Parathyroid adenoma (tissue), 2 donors: ENCODE data around the gene ATPAF2.

Experiments
- H2AFZ ChIP-seq: fragments of 300-600 bp; sonication (generic); one replicate; pipeline ENCODE4 v1.7.0; 2017; ENCODE audit warnings: antibody characterized with exemption, mild to moderate bottlenecking
- H3K27ac ChIP-seq: fragments of 300-600 bp; sonication (generic); one replicate; pipeline ENCODE4 v1.7.0; 2017
- H3K27me3 ChIP-seq: fragments of 300-600 bp; sonication (generic); one replicate; pipeline ENCODE4 v1.7.0; 2017; ENCODE audit warnings: low read length; ENCODE audit not compliant: control insufficient read depth, insufficient read depth
- H3K36me3 ChIP-seq: fragments of 300-600 bp; sonication (generic); one replicate; pipeline ENCODE4 v1.7.0; 2017; ENCODE audit warnings: low read length; ENCODE audit not compliant: control insufficient read depth, insufficient read depth
- H3K4me1 ChIP-seq: fragments of 300-600 bp; sonication (generic); one replicate; pipeline ENCODE4 v1.7.0; 2017; ENCODE audit warnings: control low read depth
- H3K4me2 ChIP-seq: fragments of 300-600 bp; sonication (generic); one replicate; pipeline ENCODE4 v1.7.0; 2017; ENCODE audit warnings: low read length
- H3K4me3 ChIP-seq: fragments of 300-600 bp; sonication (generic); one replicate; pipeline ENCODE4 v1.7.0; 2017; ENCODE audit warnings: low read depth, low read length
- H3K79me2 ChIP-seq: fragments of 300-600 bp; sonication (generic); one replicate; pipeline ENCODE4 v1.7.0; 2017; ENCODE audit warnings: control low read depth
- H3K9ac ChIP-seq: fragments of 300-600 bp; sonication (generic); one replicate; pipeline ENCODE4 v1.7.0; 2017; ENCODE audit warnings: mild to moderate bottlenecking
- H3K9me3 ChIP-seq: fragments of 300-600 bp; sonication (generic); one replicate; pipeline ENCODE4 v1.7.0; 2017; ENCODE audit warnings: low read length; ENCODE audit not compliant: control insufficient read depth
- TF ChIP-seq, protein P1 (sequence below): fragments of 300-600 bp; sonication (generic); IDR thresholded peaks from one replicate; pipeline ENCODE4 v1.7.0; 2017; ENCODE audit warnings: antibody characterized with exemption, mild to moderate bottlenecking
- donor health status: primary hyperparathyroidism.

ATPAF2 gene

DNA sequence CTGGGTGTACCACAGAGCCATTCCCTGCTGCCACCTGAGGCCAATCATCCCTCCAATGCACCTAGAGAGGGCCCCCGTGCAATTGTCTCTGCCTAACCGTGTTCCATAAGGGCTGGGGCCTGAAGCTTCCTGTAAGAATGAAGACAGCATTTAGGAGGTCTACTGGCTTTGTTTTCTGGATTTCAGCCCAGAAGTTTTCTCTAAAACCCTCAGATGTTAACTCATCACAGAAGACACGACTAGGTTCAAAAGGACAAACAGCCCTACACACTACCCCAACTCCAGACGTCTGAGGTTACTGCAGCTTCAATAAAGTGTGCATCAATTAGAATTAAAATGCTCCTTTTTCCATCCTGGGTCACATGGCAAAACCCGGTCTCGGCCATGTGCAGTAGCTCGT, 38.0 kb upstream of the ATPAF2 start:
- Histone ChIP-seq H3K4me3 (no peak overlapping the region), H3K4me2 (no peak overlapping the region), H3K4me1 (no peaks in the 10 kb centered on the region), H3K27me3 (no peaks in the 10 kb centered on the region), H3K36me3 (no peaks in the 10 kb centered on the region), H3K27ac (no peak overlapping the region), H2AFZ (no peak overlapping the region), H3K79me2 (no peaks in the 10 kb centered on the region), H3K9me3 (no peaks in the 10 kb centered on the region), H3K9ac (no peak overlapping the region)
- TF ChIP-seq, protein P1, sequence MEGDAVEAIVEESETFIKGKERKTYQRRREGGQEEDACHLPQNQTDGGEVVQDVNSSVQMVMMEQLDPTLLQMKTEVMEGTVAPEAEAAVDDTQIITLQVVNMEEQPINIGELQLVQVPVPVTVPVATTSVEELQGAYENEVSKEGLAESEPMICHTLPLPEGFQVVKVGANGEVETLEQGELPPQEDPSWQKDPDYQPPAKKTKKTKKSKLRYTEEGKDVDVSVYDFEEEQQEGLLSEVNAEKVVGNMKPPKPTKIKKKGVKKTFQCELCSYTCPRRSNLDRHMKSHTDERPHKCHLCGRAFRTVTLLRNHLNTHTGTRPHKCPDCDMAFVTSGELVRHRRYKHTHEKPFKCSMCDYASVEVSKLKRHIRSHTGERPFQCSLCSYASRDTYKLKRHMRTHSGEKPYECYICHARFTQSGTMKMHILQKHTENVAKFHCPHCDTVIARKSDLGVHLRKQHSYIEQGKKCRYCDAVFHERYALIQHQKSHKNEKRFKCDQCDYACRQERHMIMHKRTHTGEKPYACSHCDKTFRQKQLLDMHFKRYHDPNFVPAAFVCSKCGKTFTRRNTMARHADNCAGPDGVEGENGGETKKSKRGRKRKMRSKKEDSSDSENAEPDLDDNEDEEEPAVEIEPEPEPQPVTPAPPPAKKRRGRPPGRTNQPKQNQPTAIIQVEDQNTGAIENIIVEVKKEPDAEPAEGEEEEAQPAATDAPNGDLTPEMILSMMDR = no peak

DNA sequence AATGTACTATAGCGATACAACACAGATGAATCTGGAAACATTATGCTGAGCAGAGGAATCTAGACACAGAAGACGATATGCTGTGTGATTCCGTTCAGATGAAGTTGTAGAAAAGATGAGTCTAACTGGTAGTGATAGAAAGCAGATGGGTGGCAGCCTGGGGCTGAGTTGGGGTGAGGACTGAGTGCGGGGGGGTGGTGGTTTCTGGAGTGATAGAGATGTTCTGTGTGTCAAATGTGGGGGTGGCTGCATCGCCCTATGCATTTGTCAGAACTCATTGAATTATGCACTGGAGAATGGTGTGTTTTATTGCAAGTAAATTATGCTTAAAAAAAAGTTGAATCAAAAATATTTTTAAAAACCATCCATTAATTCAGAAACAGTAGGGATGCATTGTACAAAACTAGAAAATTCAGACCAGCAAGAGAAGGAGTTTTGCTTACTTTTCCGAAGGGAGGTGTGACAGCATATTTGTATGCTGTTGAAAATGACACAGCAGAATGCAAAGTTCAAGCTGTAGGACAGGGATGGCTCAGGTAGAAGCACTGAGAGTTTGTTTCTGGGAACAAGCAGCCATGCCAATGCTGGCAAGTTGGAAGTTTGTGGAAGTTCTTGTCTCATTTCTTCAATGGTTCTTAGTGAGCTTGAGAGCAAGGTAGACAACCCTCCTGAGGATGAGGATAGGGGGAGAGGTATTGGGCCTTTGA, 35.8 kb upstream of the ATPAF2 start:
- Histone ChIP-seq H3K9ac (no peak overlapping the region), H3K36me3 (no peaks in the 10 kb centered on the region), H3K27me3 (no peaks in the 10 kb centered on the region), H3K4me3 (no peak overlapping the region), H3K4me2 (no peak overlapping the region), H3K79me2 (no peaks in the 10 kb centered on the region), H3K4me1 (no peaks in the 10 kb centered on the region), H2AFZ (no peak overlapping the region), H3K9me3 (no peaks in the 10 kb centered on the region), H3K27ac (no peak overlapping the region)
- TF ChIP-seq, protein P1 = no peak

DNA sequence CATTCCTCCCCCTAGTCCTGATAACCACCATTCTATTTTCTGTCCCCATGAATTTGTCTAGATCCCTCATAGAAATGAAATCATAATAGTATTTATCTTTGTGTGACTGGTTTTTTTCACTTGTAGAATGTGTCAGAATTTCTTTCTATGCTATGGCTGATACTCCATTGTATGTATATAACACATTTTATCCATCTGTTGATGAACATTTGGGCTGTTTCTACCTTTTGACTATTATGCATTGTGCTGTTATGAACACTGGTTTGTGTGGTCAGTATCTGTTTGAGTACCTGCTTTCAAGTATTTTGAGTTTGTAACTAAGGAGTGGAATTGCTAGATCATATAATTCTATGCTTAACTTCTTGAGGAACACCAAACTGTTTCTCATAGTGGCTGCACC, 32.8 kb upstream of the ATPAF2 start:
- H3K4me2 ChIP-seq = no peak overlapping the region
- no peak overlapping the region for H3K27ac ChIP-seq
- no peaks in the 10 kb centered on the region for H3K36me3 ChIP-seq
- no peak overlapping the region for H2AFZ ChIP-seq
- no peak overlapping the region for H3K9ac ChIP-seq
- TF ChIP-seq, protein P1 = no peak
- no peaks in the 10 kb centered on the region for H3K27me3 ChIP-seq
- H3K4me1 ChIP-seq = no peaks in the 10 kb centered on the region
- no peaks in the 10 kb centered on the region for H3K9me3 ChIP-seq
- H3K79me2 ChIP-seq = no peaks in the 10 kb centered on the region
- H3K4me3 ChIP-seq = no peak overlapping the region

DNA sequence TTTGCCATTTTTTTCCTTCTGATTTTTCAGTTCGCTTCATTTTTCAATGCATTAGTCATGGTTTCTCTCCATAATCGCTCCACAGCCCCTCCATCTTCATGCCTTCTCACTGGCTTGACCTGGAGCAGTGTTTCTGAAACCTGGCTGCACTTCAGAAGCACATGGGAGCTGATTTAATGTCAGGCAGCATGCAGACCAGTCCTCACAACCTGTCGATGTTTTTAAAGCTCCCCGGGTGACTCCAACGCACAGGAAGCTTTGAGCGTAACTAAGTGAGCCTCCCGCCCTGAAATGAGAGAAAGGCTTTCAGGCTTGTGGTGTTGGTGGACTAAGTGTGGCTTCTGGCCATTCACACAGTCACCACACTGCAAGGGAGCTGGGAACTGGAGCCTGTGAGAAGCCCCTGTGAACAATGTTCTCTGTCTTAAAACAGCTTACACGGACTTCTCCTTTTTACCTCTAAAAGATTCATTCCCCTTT, 31.9 kb upstream of the ATPAF2 start:
- H3K9me3 ChIP-seq = no peaks in the 10 kb centered on the region
- TF ChIP-seq, protein P1 = no peak
- no peak overlapping the region for H3K9ac ChIP-seq
- H3K4me2 ChIP-seq = no peak overlapping the region
- H3K27ac ChIP-seq = no peak overlapping the region
- H3K36me3 ChIP-seq = no peaks in the 10 kb centered on the region
- H3K4me1 ChIP-seq = no peaks in the 10 kb centered on the region
- H3K27me3 ChIP-seq = no peaks in the 10 kb centered on the region
- H3K4me3 ChIP-seq = no peak overlapping the region
- no peaks in the 10 kb centered on the region for H3K79me2 ChIP-seq
- H2AFZ ChIP-seq = peak overlapping the region; percentile 28

DNA sequence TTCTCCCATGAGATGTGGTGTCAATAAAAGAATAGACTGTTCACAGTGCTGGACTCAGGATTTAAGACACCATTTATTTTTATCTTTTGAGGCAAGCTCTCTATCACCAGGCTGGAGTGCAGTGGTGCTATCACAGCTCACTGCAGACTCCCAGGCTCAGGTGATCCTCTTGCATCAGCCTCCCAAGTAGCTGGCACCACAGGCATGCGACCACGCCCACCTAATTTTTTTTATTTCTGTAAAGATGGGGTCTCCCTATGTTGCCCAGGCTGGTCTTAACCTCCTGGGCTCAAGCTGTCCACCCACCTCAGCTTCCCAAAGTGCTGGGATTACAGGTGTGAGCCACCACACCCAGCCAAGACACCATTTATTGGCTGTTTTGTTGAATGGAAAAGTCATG, 30.1 kb upstream of the ATPAF2 start:
- Histone ChIP-seq H3K9me3 (no peaks in the 10 kb centered on the region), H3K4me3 (no peak overlapping the region), H3K4me2 (no peak overlapping the region), H3K9ac (no peak overlapping the region), H2AFZ (no peak overlapping the region), H3K27ac (no peak overlapping the region), H3K27me3 (no peaks in the 10 kb centered on the region), H3K36me3 (no peaks in the 10 kb centered on the region), H3K4me1 (no peaks in the 10 kb centered on the region), H3K79me2 (no peaks in the 10 kb centered on the region)
- TF ChIP-seq, protein P1 = no peak
